Measurements from ENCODE around the gene GZMH. TPM values are rescaled to one million over a fixed set of nuclear protein-coding genes. Genes with fewer than 3 reads are reported as not detected.

Gene GZMH
- total RNA-seq, 1 donor from 2014 or later, result 7.5 TPM

DNA sequence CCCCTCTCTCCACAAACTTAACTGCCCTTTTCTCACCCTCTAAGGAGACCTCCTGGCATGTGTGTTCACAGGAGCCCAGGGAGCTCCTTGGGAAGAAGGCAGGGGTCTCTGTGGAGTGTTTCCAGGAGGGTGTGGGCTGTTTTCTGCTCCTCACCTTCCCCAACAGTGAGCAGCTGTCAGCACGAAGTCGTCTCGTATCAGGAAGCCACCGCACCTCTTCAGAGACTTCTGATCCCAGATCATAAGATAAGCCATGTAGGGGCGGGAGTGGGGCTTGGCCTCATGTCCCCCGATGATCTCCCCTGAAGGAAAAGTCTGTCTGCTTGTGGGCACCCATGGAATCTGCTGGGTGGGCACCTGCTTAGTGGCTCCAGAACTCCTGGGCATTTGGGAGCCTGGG is 23.3 kb upstream of the GZMH start:
- no peaks in the 10 kb centered on the region for H3K27me3 ChIP-seq (ENCODE audit: low read depth)
- no peaks in the 10 kb centered on the region for H3K4me1 ChIP-seq
- DNase-seq, result no peak
- intact Hi-C loops (cut with DNase I), result no loop called here
- H3K36me3 ChIP-seq, result no peaks in the 10 kb centered on the region
- no peak for ATAC-seq
- no peak for TF ChIP-seq CTCF (IDR thresholded peaks at IDR 0.05)
- no peak overlapping the region for H3K27ac ChIP-seq
- H3K4me3 ChIP-seq, result no peak overlapping the region
- H3K9me3 ChIP-seq, result no peaks in the 10 kb centered on the region

- Histone ChIP-seq H3K27ac (no peak overlapping the region), H3K36me3 (no peaks in the 10 kb centered on the region), H3K9me3 (no peaks in the 10 kb centered on the region), H3K27me3 (ENCODE audit: low read depth) (no peaks in the 10 kb centered on the region), H3K4me1 (no peaks in the 10 kb centered on the region), H3K4me3 (no peak overlapping the region)
- no peak for DNase-seq
- TF ChIP-seq CTCF (IDR thresholded peaks at IDR 0.05), result no peak
- no peak for ATAC-seq
- intact Hi-C loops (cut with DNase I), result no loop called here
These were observed 22.9 kb upstream of the GZMH start for GRCh38 chr14:24632336-24632735.

DNA sequence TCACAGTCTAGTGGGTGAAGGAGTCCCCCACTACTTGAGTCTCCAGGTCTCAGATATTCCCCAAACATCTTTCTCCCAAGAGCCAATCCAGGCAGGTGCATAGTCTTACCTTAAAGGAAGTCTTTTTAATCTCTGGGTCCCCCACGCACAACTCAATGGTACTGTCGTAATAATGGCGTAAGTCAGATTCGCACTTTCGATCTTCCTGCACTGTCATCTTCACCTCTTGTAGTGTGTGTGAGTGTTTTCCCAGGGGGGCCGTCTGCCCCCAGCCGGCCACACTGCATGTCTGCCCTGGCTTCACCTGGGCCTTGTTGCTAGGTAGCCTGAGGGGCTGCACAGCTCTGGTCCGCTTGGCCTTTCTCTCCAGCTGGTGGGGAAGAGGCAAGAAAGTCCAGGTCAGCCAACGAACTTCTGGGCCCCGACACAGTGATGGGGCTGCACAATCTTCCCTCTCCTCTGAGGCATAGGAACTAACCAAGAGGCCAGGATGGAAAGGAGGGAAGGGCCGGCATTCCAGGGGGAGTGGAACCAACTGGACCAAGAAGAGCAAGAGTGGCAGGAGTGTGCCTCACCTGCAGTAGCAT is 22.4 kb upstream of the GZMH start:
- H3K4me3 ChIP-seq, result no peak overlapping the region
- intact Hi-C loops (cut with DNase I), result no loop called here
- no peak for TF ChIP-seq CTCF (IDR thresholded peaks at IDR 0.05)
- H3K4me1 ChIP-seq, result no peaks in the 10 kb centered on the region
- no peaks in the 10 kb centered on the region for H3K27me3 ChIP-seq (ENCODE audit: low read depth)
- H3K27ac ChIP-seq, result no peak overlapping the region
- no peaks in the 10 kb centered on the region for H3K36me3 ChIP-seq
- DNase-seq (no peak), ATAC-seq (no peak)
- H3K9me3 ChIP-seq, result no peaks in the 10 kb centered on the region

GRCh38 chr14:24630872-24631477 is 21.5 kb upstream of the GZMH start:
- no peaks in the 10 kb centered on the region for H3K36me3 ChIP-seq
- intact Hi-C loops (cut with DNase I), result no loop called here
- no peaks in the 10 kb centered on the region for H3K4me1 ChIP-seq
- no peaks in the 10 kb centered on the region for H3K27me3 ChIP-seq (ENCODE audit: low read depth)
- H3K27ac ChIP-seq, result no peak overlapping the region
- no peak overlapping the region for H3K4me3 ChIP-seq
- DNase-seq (no peak), ATAC-seq (peak; percentile 69 to 83)
- H3K9me3 ChIP-seq, result no peaks in the 10 kb centered on the region
- TF ChIP-seq CTCF (IDR thresholded peaks at IDR 0.05), result no peak

GRCh38 chr14:24630087-24630871 is 20.8 kb upstream of the GZMH start:
- H3K4me1 ChIP-seq, result no peaks in the 10 kb centered on the region
- H3K9me3 ChIP-seq, result no peaks in the 10 kb centered on the region
- ATAC-seq (peak in 1 of 2 donors; percentile 3), DNase-seq (no peak)
- no peak overlapping the region for H3K27ac ChIP-seq
- TF ChIP-seq CTCF (IDR thresholded peaks at IDR 0.05), result no peak
- H3K4me3 ChIP-seq, result no peak overlapping the region
- H3K36me3 ChIP-seq, result no peaks in the 10 kb centered on the region
- intact Hi-C loops (cut with DNase I), result no loop called here
- H3K27me3 ChIP-seq (ENCODE audit: low read depth), result no peaks in the 10 kb centered on the region
